ENCODE measurements around the gene SUN1.
"Not testable (repeated sequence)": the region's sequence is repeated elsewhere in the genome, so short reads cannot be mapped to it uniquely, and the experiment has no call there.

SUN1 gene, protein sequence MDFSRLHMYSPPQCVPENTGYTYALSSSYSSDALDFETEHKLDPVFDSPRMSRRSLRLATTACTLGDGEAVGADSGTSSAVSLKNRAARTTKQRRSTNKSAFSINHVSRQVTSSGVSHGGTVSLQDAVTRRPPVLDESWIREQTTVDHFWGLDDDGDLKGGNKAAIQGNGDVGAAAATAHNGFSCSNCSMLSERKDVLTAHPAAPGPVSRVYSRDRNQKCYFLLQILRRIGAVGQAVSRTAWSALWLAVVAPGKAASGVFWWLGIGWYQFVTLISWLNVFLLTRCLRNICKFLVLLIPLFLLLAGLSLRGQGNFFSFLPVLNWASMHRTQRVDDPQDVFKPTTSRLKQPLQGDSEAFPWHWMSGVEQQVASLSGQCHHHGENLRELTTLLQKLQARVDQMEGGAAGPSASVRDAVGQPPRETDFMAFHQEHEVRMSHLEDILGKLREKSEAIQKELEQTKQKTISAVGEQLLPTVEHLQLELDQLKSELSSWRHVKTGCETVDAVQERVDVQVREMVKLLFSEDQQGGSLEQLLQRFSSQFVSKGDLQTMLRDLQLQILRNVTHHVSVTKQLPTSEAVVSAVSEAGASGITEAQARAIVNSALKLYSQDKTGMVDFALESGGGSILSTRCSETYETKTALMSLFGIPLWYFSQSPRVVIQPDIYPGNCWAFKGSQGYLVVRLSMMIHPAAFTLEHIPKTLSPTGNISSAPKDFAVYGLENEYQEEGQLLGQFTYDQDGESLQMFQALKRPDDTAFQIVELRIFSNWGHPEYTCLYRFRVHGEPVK

DNA sequence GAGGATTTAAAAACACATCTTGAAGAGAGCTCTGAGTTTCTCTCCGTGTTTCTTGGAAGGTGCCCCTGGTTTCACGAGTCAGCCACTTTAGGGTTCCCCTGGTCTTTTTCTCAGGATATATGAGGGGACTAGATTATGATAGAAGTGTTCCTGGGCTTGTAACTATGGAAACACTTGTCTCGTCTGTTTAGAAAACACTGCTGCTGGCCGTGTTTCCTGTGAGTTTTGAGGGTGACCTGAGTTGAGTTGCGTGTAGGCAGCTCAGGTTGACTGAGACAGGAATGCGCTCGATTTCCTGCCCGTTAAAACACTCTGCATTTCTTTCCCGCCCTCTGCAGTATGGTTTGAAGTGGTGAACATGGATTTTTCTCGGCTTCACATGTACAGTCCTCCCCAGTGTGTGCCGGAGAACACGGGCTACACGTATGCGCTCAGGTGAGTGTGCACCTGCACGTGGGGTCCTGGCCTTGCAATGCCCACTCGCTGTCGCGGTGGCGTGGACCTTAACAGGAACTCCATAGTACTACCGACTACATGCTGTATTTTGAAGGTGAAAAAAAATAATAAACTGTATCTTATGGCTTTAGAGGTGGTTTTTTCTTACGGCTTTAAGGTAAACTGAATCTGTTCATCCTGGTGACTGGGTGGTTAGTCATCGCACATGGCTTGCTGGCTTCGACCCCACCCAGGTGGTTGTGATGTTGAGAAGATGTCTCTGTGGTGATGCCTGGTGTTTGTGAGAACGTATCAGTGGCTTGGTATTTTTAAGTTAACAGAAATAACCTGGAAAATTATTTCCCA is at the start of gene SUN1:
Gene SUN1 (plus strand): TSS at position 310 of the 801 bp plus-strand sequence. CDS start 49 bp downstream, at position 359.
- peak; percentile 53 to 57 for DNase-seq (ENCODE audit: low read depth in 2 of 2)

DNA sequence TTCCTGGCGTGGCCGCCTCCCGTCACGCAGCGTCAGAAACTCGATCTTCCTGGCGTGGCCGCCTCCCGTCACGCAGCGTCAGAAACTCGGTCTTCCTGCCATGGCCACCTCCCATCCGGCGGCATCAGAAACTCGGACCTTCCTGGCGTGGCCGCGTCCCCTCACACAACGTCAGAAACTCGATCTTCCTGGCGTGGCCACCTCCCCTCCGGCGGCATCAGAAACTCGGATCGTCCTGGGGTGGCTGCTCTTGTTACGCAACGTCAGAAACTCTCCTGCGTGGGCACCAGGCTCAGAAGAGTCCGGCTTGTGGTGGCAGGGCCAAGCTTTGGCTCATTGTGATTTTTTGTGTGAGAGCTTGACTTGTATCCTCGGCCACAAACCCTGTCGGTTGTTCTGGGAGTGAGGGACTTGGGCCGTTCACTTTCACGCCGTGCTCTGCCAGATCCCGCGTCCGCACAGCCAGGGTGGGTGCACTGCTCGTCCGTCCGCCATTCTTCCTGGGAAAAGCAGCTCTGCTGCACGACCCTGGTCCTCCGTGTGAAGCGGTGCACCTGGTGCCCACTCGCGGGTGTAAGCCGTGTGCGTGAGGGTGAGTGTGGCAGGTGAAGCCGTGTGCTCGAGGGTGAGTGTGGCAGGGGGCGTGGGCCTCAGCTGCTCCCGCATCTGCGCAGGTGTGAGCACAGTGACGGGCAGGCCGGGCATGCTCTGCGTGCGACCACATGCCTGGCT is 49.4 kb upstream of the SUN1 start:
- DNase-seq (ENCODE audit: low read depth in 2 of 2): no peak

DNA sequence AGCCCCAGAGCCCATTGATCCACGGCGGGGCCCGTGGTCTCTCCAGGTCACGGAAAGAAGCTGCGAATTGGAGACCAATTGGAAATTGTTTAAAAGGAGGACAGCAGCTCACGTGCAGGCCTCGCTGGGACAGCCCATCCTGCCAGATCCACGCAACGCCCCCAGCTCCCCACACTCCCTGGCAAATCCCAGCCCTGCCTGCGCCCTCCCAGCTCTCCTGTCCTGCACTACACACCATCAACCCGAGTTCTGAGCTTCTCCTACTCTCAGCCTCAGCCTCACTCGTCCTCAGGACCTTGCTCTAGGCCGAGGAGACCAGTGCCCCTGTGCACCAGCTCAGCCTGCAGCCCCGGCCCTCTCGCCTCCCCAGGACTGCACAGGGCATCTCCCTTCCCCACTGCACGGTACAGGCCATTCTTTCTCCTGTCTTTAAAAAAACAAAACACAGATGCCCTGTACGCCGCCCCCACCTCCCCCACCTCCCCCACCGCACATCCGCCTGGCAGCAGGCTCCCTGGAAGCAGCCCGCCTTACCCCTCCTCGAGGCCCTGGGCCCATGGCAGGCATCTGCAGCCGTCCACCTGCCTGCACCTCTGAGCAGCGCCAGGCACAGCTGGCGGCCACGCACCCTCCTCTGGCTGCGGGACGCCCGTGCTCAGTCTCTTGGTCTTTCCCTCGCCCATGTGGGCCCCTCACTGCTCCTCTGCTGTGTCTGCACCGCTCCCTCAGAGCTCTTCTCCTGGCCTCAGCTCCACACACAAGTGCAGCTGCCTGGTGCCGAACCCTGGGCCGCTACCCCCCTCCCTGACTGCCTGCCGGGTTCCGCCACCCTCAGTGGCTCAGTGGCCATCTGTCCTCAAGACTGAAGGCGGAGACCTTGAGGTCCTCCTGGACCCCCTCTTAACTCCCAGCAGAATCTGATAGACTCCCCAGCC is 48.5 kb upstream of the SUN1 start:
- DNase-seq (ENCODE audit: low read depth in 2 of 2): no peak

DNA sequence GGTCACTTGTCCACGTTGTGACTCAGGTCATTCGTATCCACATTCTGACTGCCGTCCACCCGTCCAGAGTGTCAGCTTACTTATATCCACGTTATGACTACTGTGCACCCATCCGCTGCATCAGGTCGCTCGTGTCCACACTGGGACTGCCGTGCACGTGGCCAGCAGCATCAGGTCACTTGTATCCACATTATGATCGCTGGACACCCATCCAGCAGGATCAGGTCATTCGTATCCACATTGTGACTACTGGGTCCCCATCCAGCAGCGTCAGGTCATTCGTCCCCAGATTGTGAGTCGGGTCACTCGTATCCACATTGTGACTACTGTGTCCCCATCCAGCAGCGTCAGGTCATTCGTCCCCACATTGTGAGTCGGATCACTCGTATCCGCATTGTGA is 47.3 kb upstream of the SUN1 start:
- no peak for DNase-seq (ENCODE audit: low read depth in 2 of 2)

DNA sequence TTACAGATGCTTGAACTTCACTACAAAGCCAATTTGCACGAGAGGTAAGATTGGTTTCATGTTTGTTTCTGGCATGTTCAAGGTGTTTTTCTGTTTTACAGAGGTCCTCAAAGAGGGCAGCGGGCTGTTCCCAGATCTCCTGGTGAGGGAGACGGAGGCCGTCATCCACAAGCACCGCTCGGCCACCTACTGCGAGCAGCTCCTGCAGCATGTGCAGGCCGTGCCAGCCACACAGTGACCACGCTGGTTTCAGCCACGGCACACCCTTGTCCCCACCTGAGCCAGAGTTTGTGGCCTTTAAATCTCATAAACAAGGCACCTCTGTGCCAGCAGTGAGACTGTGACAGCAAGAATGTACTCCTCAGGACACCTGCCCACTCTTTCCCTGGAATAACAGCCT is 46.9 kb upstream of the SUN1 start:
- no peak for DNase-seq (ENCODE audit: low read depth in 2 of 2)

DNA sequence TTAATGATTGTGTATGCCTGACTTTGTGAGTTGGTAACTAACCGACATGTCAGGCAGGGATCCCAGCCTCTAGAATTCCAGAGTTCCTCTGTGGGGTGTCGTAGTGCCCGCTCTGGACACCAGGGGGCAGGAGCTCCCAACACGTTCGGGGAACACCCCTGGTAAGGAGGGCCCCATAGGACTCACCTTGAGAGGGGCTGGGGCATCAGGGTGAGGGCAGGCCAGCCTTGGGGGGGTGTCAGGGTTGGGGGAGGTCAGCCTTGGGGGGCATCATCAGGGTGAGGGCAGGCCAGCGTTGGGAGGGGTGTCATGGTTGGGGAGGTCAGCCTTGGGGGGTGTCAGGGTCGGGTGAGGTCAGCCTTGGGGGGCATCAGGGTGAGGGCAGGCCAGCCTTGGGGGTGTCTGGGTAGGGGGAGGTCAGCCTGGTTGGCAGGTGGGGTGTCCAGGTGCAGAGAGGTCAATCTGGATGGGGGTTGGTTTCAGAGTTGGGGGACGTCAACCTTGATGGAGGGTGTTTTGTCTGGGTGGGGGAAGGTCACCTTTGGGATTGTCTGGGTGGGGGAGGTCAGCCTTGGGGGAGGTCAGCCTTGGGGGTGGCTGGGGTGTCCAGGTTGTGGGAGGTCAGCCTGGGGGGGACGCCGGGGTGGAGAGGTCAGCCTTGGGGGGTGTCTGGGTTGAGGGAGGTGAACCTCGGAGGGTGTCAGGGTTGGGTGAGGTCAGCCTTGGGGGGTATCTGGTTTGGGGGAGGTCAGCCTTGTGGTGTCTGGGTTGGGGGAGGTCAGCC is 45.6 kb upstream of the SUN1 start:
- peak; percentile 16 to 49 for DNase-seq (ENCODE audit: low read depth in 2 of 2)

DNA sequence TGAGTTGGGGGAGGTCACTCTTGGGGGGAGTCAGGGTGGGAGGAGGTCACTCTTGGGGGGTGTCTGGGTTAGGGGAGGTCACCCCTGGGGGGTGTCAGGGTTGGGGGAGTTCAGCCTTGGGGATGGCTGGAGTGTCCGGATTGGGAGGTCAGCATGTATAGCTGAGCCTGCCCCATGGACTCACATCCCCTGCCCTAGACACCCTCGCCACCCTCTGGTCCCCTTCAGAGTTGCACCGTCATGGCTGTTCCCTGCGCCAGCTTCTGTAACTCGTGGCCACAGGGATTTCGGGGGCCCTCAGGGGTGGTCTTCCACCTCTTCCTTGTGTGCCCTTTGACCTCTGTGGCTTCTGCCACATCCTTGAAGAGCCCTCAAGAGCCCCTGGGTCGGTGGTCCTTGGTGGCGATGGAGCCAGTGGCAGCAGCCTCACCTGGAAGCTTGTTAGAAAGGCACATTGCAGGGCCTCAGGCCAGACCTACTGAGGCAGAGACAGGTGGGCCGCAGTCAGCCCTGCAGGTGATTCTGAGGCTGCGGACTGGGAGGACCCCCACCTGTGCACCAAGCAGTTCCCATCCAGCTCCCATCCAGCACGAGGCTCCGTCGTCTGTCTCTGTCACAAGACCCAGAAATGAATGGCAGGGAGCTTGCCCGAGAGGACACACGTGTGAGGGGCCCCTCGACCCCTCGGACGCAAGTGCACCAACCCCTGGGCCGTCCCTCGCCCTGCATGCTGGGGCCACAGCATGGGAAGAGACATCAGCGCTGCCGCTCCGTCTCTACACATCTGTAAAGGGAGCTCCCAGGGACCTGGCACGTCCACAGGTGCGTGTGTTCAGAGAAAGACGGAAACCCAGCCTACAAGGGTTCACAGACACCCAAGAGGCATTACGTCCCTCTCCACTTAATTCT is 44.7 kb upstream of the SUN1 start:
- no peak for DNase-seq (ENCODE audit: low read depth in 2 of 2)

DNA sequence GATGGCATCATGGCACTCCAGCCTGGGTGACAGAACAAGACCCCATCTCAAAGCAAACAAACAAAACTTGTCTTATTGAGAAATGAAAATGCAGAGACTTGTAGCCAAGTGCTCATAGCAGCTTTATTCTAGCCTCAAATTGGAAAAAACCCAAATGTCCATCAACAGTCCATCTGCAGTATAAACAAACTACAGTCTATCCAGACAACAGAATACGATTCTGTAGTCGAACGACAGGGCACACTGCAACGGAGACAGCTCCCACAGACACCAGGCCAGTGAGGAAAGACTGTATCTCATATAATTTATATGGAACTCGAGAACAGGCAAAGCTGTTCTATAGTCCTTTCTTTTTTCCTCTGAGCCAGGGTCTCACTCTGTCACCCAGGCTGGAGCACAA is 40.8 kb upstream of the SUN1 start:
- no peak for DNase-seq (ENCODE audit: low read depth in 2 of 2)

DNA sequence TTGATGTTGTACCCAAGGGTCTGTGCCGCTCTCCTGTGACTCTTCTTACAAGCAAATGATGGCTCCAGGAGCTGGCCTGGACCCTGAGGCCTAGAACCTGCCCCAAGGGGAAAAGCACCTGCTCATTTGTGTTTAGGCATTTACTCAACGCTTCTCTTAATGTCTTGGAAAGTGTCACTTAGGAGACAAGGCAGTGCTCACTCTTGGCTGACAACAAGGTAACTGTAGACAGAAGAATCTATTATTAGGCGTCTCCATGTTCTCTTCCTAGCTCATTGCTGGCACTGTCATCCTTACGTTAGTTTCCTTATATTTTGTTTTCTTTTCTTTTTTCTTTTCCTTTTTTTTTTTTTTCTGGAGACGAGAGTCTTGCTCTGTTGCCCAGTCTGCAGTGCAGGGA is 38.1 kb upstream of the SUN1 start:
- DNase-seq (ENCODE audit: low read depth in 2 of 2): no peak

DNA sequence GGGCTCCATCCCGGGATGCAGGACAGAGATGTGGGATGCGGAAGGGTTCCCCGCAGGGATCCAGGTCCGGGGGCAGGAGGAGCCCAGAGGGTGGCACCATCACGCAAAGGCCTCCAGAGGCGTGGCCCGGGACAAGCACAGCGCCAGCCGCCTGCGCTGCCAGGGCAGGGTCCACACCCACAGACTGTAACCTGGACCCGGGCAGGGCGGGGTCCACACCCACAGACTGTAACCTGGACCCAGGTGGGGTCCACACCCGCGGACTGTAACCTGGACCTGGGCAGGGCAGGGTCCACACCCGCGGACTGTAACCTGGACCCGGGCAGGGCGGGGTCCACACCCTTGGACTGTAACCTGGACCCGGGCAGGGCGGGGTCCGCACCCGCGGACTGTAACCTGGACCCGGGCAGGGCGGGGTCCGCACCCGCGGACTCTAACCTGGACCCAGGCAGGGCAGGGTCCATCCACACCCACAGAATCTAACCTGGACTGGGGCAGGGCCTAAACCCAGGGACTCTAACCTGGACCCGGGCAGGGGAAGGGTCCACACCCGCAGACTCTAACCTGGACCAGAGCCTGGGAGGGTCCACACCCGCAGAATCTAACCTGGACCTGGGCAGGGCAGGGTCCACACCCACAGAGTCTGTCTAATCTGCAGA is 37.5 kb upstream of the SUN1 start:
- DNase-seq (ENCODE audit: low read depth in 2 of 2): no peak

DNA sequence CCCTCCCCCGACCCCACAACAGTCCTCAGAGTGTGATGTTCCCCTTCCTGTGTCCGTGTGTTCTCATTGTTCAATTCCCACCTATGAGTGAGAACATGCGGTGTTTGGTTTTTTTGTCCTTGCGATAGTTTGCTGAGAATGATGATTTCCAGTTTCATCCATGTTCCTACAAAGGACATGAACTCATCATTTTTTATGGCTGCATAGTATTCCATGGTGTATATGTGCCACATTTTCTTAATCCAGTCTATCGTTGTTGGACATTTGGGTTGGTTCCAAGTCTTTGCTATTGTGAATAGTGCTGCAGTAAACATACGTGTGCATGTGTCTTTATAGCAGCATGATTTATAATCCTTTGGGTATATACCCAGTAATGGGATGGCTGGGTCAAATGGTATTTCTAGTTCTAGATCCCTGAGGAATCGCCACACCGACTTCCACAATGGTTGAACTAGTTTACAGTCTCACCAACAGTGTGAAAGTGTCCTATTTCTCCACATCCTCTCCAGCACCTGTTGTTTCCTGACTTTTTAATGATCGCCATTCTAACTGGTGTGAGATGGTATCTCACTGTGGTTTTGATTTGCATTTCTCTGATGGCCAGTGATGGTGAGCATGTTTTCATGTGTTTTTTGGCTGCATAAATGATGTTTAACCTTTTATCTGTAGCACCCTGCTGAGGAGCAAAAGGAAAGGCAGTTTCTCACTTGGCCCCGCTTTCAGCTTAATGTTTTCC is 35.7 kb upstream of the SUN1 start:
- DNase-seq (ENCODE audit: low read depth in 2 of 2): not testable (repeated sequence)

DNA sequence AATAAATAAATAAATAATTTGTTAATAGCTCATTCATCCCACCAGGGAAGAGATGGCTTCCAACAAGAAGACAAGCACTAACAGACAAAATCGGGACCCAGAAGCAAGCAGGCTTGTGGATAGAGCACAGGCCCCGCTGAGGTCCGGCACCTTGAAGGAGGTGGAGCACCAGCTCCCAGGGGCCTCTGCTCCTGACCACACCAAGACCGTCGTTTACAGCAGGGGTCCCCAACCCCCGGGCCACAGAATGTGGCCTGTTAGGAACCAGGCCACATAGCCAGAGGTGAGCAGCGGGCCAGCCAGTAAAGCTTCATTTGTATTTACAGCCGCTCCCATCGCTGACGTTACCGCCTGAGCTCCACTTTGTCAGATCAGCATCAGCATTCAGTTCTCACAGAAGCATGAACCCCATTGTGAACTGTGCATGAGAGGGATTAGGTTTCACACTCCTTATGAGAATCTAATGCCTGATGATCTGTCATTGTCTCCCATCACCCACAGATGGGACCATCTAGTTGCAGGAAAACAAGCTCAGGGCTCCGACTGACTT is 33.3 kb upstream of the SUN1 start:
- no peak for DNase-seq (ENCODE audit: low read depth in 2 of 2)

DNA sequence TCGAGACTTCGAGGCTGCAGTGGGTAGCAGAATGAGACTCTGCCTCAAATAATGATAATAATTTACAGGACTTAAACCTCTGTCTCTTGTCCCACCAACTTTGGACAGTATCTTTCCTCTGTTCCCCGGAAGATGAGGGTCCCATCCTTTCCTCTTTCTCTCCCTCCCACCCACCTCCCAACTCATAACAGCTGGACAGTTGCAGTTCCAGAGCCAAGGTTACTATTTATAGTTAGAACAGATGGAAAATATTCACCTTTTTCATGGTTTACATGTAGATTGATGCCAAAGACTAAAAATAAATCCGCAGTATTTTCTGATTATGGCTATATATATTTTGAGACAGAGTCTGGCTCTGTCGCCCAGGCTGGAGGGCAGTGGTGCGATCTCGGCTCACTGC is 31.6 kb upstream of the SUN1 start:
- DNase-seq (ENCODE audit: low read depth in 2 of 2): no peak

DNA sequence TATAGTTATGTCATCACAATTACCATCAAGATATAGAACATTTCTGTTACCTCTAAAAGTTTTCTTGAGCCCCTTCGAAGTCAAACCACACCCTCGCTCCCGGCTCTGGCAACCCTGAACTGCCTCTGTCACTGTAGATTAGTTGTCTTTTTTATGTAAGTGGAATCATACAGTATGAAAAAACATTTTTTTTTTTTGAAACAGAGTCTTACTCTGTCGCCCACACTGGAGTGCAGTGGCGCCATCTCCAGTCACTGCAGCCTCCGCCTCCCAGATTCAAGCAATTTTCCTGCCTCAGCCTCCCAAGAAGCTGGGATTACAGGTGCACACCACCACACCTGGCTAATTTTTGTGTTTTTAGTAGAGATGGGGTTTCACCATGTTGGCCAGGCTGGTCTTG is 30.9 kb upstream of the SUN1 start:
- DNase-seq (ENCODE audit: low read depth in 2 of 2): not testable (repeated sequence)

DNA sequence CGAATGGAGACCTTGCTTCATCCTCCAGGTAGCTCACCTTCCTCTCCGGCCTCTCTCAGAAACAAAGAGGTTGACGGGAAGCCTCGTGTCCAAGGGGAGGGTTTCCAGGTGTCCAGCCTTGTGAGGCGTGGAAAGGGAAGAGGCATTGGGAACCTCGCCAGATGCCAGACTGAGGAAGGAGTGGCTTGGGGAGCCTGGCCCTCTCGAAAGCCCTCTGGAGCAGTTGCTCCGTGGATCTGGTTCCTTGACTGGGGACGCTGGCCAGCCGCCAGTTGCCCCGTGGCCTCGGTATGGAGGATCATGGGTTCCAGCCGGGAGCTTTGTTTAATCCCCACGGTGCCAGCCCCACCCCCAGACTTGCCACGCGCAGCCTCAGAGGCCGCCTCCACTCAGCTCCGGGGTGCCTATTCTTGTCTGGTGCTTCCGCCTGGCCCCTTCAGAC is 30.3 kb upstream of the SUN1 start:
- no peak for DNase-seq (ENCODE audit: low read depth in 2 of 2)

DNA sequence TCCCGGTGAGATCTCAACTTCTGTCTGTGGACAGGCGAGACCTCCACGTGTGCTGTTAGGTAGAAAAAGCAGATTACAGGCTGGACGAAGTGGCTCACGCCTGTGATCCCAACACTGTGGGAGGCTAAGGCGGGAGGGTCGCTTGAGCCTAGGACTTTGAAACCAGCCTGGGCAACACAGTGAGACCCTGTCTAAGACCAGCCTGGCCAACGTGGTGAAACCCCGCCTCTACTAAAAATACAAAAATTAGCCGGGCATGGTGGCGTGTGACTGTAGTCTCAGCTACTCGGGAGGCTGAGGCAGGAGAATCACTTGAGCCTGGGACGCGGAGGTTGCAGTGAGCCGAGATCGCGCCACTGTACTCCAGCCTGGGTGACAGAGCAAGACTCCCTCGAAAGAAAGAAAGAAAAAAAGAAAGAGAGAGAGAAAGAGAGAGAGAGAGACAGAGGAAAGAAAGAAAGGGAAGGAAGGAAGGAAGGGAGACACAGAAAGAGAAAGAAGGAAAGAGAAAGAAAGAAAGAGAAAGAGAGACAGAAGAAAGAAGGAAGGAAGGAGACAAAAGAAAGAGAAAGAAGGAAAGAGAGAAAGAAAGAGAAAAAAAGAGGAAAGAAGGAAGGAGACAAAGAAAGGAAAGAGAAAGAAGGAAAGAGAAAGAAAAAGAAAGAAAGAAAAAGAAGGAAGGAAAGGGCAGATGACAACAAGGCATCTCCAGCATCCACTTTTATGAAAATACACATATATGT is 29.6 kb upstream of the SUN1 start:
- no peak for DNase-seq (ENCODE audit: low read depth in 2 of 2)

All from stimulated activated CD8-positive, alpha-beta memory T cell treated with anti-CD3 and anti-CD28 coated beads, Interleukin-15, amount 100 ng/mL, for 48 hours (primary cell).